ENCODE results near the gene IL36A.

- no peak for TF ChIP-seq POLR2A (IDR thresholded peaks at IDR 0.05; ENCODE audit: low read length)
- TF ChIP-seq GATA1 (IDR thresholded peaks at IDR 0.05; ENCODE audit: low read depth, low read length), result no peak
Measured at GRCh38 chr2:113025737-113026136, 20.5 kb downstream of the IL36A start.

All from erythroblast (primary cell).